Activated T-cell treated with anti-CD3 and anti-CD28 coated beads, Interleukin-2, amount 50 U/mL, for 72 hours (primary cell): Measurements from ENCODE around the gene SGCD. TPM values are rescaled to one million over a fixed set of nuclear protein-coding genes. Genes with fewer than 3 reads are reported as not detected.

Experiments used
- ATAC-seq, 2 donors: fragments of 150-1000 bp; cut with Tn5 transposase; replicated peaks in 1 of 2; 2 replicates each; pipeline ENCODE4 v1.10.0; 2021; ENCODE audit warnings: moderate library complexity in 2 of 2, mild to moderate bottlenecking in 1 of 2
- DNase-seq, 2 donors: peaks; one replicate each; pipeline ENCODE4 v3.0.0; 2021 to 2022; ENCODE audit warnings: mixed read lengths in 1 of 2
- H3K27ac Mint-ChIP-seq: one replicate; pipeline ENCODE4 v1.8.0; 2022; ENCODE audit warnings: mild to moderate bottlenecking, moderate library complexity, mixed read lengths
- H3K27me3 Mint-ChIP-seq: one replicate; pipeline ENCODE4 v1.8.0; 2022; ENCODE audit warnings: low read depth, mixed read lengths
- H3K36me3 Mint-ChIP-seq, 2 donors: one replicate each; pipeline ENCODE4 v1.8.0; 2022; ENCODE audit warnings: mixed read lengths in 2 of 2, mild to moderate bottlenecking in 1 of 2; ENCODE audit not compliant: insufficient read depth in 2 of 2
- H3K4me1 Mint-ChIP-seq: one replicate; pipeline ENCODE4 v1.8.0; 2022; ENCODE audit warnings: low read depth, mixed read lengths
- H3K4me3 Mint-ChIP-seq, 2 donors: one replicate each; pipeline ENCODE4 v1.8.0; 2022; ENCODE audit warnings: mild to moderate bottlenecking in 2 of 2, mixed read lengths in 2 of 2, moderate library complexity in 2 of 2
- H3K9me3 Mint-ChIP-seq, 2 donors: one replicate each; pipeline ENCODE4 v1.8.0; 2022; ENCODE audit warnings: mixed read lengths in 2 of 2
- total RNA-seq, 2 donors: library from RNA; stranded (reverse); gene quantifications; one replicate each; pipeline ENCODE4 v1.2.3, GENCODE V29; 2022

The SGCD gene
- total RNA-seq, 2 donors from 2014 or later, result 0.07 TPM; not detected in 1

DNA sequence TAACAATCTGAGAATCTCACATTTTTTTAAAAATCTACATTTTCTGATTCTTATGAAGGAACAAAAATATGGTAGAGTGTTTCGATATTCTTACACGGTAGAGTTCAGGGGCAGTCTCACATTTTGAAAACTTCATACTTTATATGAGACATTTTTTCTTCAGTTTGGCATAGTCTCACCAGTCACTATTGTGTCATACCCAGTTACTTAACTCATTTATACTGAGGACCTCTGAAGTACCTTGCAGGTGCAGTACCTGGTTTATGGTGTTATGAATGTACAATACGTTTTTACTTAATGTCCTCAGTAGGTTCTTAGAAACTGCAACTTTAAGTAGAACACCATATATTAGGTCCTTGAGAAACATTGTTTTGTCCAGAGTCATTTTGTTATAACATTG is 196.6 kb downstream of the SGCD start:
- Mint-ChIP-seq H3K36me3 (peaks cover 0 to 2% of the 10 kb centered on the region in 2 donors), H3K27me3 (peaks cover 12% of the 10 kb centered on the region), H3K27ac (no peak overlapping the region), H3K9me3 (peaks cover 4 to 6% of the 10 kb centered on the region in 2 donors), H3K4me3 (no peak overlapping the region), H3K4me1 (no peaks in the 10 kb centered on the region)
- DNase-seq (no peak), ATAC-seq (no peak)

DNA sequence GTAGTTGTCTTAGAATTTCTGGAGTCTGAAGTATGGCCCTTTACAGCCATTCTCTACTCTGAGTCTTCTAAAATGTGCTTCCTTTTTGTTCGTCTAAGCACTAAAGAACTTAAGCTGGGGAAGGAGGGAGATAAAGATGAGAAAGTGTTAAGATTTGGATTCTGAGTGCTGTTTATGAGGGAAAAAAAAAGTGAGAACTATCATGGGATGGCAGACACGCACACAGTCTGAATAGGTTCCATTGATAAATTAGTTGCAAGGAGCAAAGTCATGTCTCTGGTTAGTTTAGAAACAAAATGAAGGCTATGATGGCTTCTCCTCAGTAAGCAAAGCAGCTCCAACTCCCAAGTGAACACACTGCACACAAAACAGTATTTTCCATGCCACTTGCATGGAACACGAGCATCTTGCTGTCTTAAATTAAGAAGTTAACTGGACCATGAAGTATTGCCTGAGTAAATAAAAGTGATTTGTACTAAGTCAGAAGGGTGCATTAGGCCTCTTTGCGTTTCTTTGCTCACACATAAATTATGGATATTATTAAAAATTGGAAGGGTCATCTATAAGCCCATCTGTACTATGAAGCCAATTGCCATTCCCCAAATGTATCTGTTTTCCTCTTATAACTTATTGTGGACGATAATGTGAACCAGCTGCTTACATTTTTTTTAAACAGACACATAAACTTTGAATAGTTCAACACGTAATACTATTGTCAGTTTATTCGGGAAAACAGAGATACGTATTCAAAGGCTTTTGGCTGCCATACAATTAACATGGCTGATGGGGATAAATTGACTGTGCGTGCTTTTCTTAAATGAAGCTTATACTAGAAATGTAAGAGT is 199.3 kb downstream of the SGCD start:
- H3K4me3 Mint-ChIP-seq, result no peak overlapping the region
- no peak overlapping the region for H3K27ac Mint-ChIP-seq
- no peaks in the 10 kb centered on the region for H3K4me1 Mint-ChIP-seq
- no peaks in the 10 kb centered on the region for H3K36me3 Mint-ChIP-seq
- DNase-seq (no peak), ATAC-seq (no peak)
- H3K9me3 Mint-ChIP-seq, result peaks cover 0 to 2% of the 10 kb centered on the region in 2 donors
- H3K27me3 Mint-ChIP-seq, result peaks cover 12% of the 10 kb centered on the region

- Mint-ChIP-seq H3K4me3 (no peak overlapping the region), H3K9me3 (no peaks in the 10 kb centered on the region), H3K36me3 (no peaks in the 10 kb centered on the region), H3K27ac (no peak overlapping the region), H3K4me1 (no peaks in the 10 kb centered on the region), H3K27me3 (peaks cover 12% of the 10 kb centered on the region)
- ATAC-seq, result no peak
- no peak for DNase-seq
Observed at GRCh38 chr5:156527611-156528010, 200.6 kb downstream of the SGCD start.

DNA sequence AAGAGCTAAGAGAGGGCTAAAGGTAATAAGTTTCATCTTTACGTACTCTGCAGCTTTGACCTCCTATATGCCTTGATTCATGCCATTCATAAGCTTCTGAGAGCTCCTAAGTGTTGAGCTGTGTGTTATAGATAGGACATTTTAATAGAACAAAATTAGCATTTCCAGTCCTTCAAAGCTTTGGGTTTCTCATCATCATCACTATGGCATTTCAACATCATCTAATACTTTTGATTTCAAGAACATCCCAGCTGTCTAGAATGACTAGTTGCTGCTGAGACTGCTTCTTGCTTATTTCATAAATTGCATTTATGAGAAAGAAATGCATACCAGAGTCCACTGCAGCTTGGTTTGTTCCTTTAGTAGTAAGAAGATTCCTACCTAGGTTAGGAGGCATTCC is 201.7 kb downstream of the SGCD start:
- H3K36me3 Mint-ChIP-seq, result no peaks in the 10 kb centered on the region
- peaks cover 12% of the 10 kb centered on the region for H3K27me3 Mint-ChIP-seq
- H3K27ac Mint-ChIP-seq, result no peak overlapping the region
- no peak for DNase-seq
- no peaks in the 10 kb centered on the region for H3K4me1 Mint-ChIP-seq
- no peaks in the 10 kb centered on the region for H3K9me3 Mint-ChIP-seq
- H3K4me3 Mint-ChIP-seq, result no peak overlapping the region
- no peak for ATAC-seq

- Mint-ChIP-seq H3K27me3 (peaks cover 10% of the 10 kb centered on the region), H3K4me3 (no peak overlapping the region), H3K27ac (no peak overlapping the region), H3K9me3 (no peaks in the 10 kb centered on the region), H3K4me1 (no peaks in the 10 kb centered on the region), H3K36me3 (no peaks in the 10 kb centered on the region)
- no peak for ATAC-seq
- no peak for DNase-seq
Observed at GRCh38 chr5:156529892-156530291, 202.9 kb downstream of the SGCD start.

DNA sequence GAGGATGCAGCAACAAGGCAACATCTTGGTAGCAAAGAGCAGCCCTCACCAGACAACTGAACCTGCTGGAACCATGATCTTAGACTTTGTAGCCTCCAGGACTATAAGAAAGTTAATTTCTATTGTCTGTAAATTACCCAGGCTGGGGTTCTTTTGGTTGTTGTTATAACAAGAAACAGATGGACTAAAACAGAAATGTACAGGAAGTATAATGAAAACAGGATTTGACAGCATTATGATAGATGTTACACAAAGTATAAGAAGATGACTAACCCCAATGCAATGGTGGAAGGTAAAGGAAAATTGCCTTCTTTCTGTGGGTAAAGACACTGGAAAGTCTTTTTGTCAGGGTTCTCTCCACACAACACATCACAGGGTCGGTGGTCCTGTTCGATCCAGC is 204.2 kb downstream of the SGCD start:
- Mint-ChIP-seq H3K27me3 (no peaks in the 10 kb centered on the region), H3K4me3 (no peak overlapping the region), H3K27ac (no peak overlapping the region), H3K36me3 (no peaks in the 10 kb centered on the region), H3K4me1 (no peaks in the 10 kb centered on the region), H3K9me3 (no peaks in the 10 kb centered on the region)
- DNase-seq, result no peak
- no peak for ATAC-seq

- H3K9me3 Mint-ChIP-seq, result no peaks in the 10 kb centered on the region
- H3K36me3 Mint-ChIP-seq, result no peaks in the 10 kb centered on the region
- ATAC-seq, result no peak
- no peak for DNase-seq
- H3K27ac Mint-ChIP-seq, result no peak overlapping the region
- H3K4me3 Mint-ChIP-seq, result no peak overlapping the region
- no peaks in the 10 kb centered on the region for H3K4me1 Mint-ChIP-seq
- no peaks in the 10 kb centered on the region for H3K27me3 Mint-ChIP-seq
Observed at GRCh38 chr5:156532921-156533320, 206.0 kb downstream of the SGCD start.

- Mint-ChIP-seq H3K4me1 (no peaks in the 10 kb centered on the region), H3K27me3 (no peaks in the 10 kb centered on the region), H3K9me3 (no peaks in the 10 kb centered on the region), H3K27ac (no peak overlapping the region), H3K4me3 (no peak overlapping the region), H3K36me3 (no peaks in the 10 kb centered on the region)
- DNase-seq (no peak), ATAC-seq (no peak)
Observed at GRCh38 chr5:156534085-156534484, 207.1 kb downstream of the SGCD start.

DNA sequence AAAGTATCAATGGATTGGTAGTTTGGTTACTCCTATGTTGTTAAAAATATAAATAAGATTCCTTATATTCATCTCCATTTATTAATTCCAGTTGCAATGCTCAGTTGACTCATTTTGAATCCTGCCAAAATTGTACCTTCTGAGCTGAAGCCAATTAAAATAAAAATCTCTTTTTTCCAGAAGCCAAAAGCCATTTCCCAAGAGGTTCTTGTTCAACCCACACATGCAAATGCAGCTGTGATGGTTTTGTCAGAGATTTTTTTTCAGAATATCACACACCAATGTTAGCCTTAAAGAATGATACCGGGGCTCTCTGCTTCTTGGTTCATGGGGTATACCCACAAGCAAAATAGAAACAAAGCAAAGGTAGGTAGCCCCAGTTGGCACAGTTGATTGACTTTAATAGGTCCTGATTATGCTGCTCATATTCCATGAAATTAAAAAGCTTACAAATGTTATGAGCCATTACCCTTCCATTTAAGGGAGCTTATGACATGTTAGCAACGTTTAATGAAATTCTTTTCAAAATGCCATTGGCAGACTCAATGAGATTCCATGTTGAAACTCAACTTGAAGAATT is 208.0 kb downstream of the SGCD start:
- Mint-ChIP-seq H3K27me3 (no peaks in the 10 kb centered on the region), H3K4me3 (no peak overlapping the region), H3K27ac (no peak overlapping the region), H3K36me3 (no peaks in the 10 kb centered on the region), H3K9me3 (no peaks in the 10 kb centered on the region), H3K4me1 (no peaks in the 10 kb centered on the region)
- ATAC-seq (no peak), DNase-seq (no peak)

GRCh38 chr5:156540491-156540890 is 213.5 kb downstream of the SGCD start:
- H3K4me1 Mint-ChIP-seq, result no peaks in the 10 kb centered on the region
- H3K27me3 Mint-ChIP-seq, result peaks cover 15% of the 10 kb centered on the region
- no peak overlapping the region for H3K27ac Mint-ChIP-seq
- no peaks in the 10 kb centered on the region for H3K9me3 Mint-ChIP-seq
- no peak for DNase-seq
- no peaks in the 10 kb centered on the region for H3K36me3 Mint-ChIP-seq
- ATAC-seq, result no peak
- H3K4me3 Mint-ChIP-seq, result no peak overlapping the region

GRCh38 chr5:156541582-156541981 is 214.6 kb downstream of the SGCD start:
- peaks cover 25% of the 10 kb centered on the region for H3K27me3 Mint-ChIP-seq
- no peaks in the 10 kb centered on the region for H3K4me1 Mint-ChIP-seq
- no peak overlapping the region for H3K27ac Mint-ChIP-seq
- no peak overlapping the region for H3K4me3 Mint-ChIP-seq
- H3K9me3 Mint-ChIP-seq, result no peaks in the 10 kb centered on the region
- DNase-seq, result no peak
- no peak for ATAC-seq
- H3K36me3 Mint-ChIP-seq, result no peaks in the 10 kb centered on the region

GRCh38 chr5:156543348-156544145 is 216.6 kb downstream of the SGCD start:
- Mint-ChIP-seq H3K36me3 (no peaks in the 10 kb centered on the region), H3K4me1 (no peaks in the 10 kb centered on the region), H3K9me3 (no peaks in the 10 kb centered on the region), H3K27me3 (peaks cover 25% of the 10 kb centered on the region), H3K4me3 (no peak overlapping the region), H3K27ac (no peak overlapping the region)
- ATAC-seq (no peak), DNase-seq (no peak)

DNA sequence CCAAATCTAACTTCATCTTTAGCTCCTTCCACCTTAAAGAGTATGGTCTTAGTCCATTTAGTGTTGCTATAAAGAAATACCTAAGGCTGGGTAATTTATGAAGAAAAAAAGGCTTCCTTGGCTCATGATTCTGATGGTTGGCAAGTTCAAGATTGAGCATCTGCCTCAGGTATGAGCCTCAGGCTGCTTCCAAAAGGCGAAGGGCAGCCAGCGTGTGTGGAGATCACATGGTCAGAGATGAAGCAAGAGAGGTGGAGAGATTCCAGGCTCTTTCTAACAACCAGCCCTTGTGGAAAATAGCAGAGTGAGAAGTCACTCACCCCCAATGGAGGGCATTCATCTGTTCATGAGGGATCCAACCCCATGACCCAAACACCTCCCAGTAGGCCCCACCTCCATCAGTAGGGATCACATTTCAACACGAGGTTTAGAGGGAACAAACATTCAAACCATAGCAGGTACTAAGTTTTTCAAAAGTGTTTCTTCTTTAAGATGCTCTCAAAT is 225.9 kb downstream of the SGCD start:
- no peak for ATAC-seq
- no peaks in the 10 kb centered on the region for H3K36me3 Mint-ChIP-seq
- H3K9me3 Mint-ChIP-seq, result peaks cover 0 to 3% of the 10 kb centered on the region in 2 donors
- H3K4me3 Mint-ChIP-seq, result no peak overlapping the region
- H3K27ac Mint-ChIP-seq, result no peak overlapping the region
- DNase-seq, result no peak
- no peaks in the 10 kb centered on the region for H3K27me3 Mint-ChIP-seq
- no peaks in the 10 kb centered on the region for H3K4me1 Mint-ChIP-seq
